Omental fat pad (tissue), 4 donors: ENCODE measurements around the gene GPATCH2L. TPM values are rescaled to one million over a fixed set of nuclear protein-coding genes. Genes with fewer than 3 reads are reported as not detected.

Experiments used
- ATAC-seq: fragments of 150-250 bp; one replicate; pipeline ENCODE4 v1.9.1; 2016; ENCODE audit warnings: mild to moderate bottlenecking, moderate library complexity; ENCODE audit not compliant: low FRiP score
- DNase-seq: peaks from one replicate; pipeline ENCODE4 v3.0.0-alpha.2; 2019; ENCODE audit warnings: low spot score
- CTCF ChIP-seq, 3 donors: fragments of 450-650 bp; IDR thresholded peaks; one replicate each; pipeline ENCODE4 v1.5.1; 2016 to 2017; ENCODE audit warnings: antibody characterized with exemption in 3 of 3, mild to moderate bottlenecking in 3 of 3, moderate library complexity in 2 of 3
- total RNA-seq, 4 donors: library from RNA; depleted of rRNA; stranded (reverse); fragments of >200 nt; gene quantifications; one replicate each; pipeline ENCODE4 v1.1.0, GENCODE V29; 2016

Gene GPATCH2L
- 10 to 100 TPM; 29.1 to 66.7 (median 50.7) TPM for total RNA-seq

GRCh38 chr14:76151398-76152332 is at the start of gene GPATCH2L:
Gene GPATCH2L, plus strand, starts transcription at chr14:76151922. Its CDS starts 2,442 bp downstream, at chr14:76154364.
- DNase-seq (peak; percentile 92), ATAC-seq (peak; percentile 96)
- TF ChIP-seq CTCF (IDR thresholded peaks at IDR 0.05) = no peak

- TF ChIP-seq CTCF (IDR thresholded peaks at IDR 0.05) = no peak
- ATAC-seq (no peak), DNase-seq (no peak)
These were observed 46.8 kb upstream of the GPATCH2L start for GRCh38 chr14:76104802-76105355.

DNA sequence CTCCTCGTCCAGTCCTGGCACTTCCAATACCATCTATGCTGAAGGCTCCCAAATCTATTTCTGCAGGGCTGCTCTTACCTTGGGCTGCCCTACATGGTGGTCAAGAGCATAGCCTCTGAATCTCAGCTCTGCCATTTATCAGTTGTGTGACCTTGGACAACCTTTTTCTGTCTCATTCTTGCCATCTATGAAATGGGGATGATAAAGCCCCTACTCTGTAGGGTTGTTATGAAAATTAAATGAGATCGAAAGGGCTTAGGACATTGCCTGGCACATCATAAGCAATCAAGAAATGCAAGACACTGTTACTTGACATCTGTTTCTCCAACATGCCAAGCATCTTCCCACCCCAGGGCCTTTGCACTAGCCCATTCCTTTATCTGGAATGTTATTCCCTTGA is 45.5 kb upstream of the GPATCH2L start:
- ATAC-seq = no peak
- TF ChIP-seq CTCF (IDR thresholded peaks at IDR 0.05) = no peak
- no peak for DNase-seq

- ATAC-seq (no peak), DNase-seq (no peak)
- TF ChIP-seq CTCF (IDR thresholded peaks at IDR 0.05) = no peak
These were observed 42.4 kb upstream of the GPATCH2L start for GRCh38 chr14:76109087-76109880.

- no peak for TF ChIP-seq CTCF (IDR thresholded peaks at IDR 0.05)
- ATAC-seq (no peak), DNase-seq (no peak)
These were observed 38.7 kb upstream of the GPATCH2L start for GRCh38 chr14:76112889-76113624.

DNA sequence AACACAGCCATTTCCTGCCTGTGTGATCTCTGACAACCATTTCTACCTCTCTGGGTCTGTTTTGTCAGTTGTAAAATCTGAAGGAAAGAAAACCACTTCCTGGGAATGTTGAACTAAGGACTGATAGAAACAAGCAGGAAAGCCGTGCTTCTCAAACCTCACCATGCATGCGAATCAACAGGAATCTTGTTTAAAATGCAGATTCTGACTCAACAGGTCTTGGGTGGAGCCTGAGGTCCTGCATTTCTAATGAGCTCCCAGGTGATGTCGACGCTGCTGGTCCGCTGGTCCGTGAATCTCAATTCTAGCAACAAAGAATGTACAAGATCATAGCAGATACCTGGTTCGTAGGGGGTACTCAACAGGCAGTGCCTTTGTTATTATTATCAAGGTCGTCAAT is 38.0 kb upstream of the GPATCH2L start:
- TF ChIP-seq CTCF (IDR thresholded peaks at IDR 0.05) = no peak

More for the DNA sequence above, 38.0 kb upstream of the GPATCH2L start:
- DNase-seq = no peak
- no peak for ATAC-seq
